Activated T-helper 2 cell treated with anti-CD3 and anti-CD28 coated beads, Interferon-gamma antibody, Interleukin-2, Interleukin-4, amounts not matched to agents 10 μg/mL and 5 μg/mL and 100 μg/mL, durations not matched to agents 14 hours and 24 hours and 36 hours (primary cell): ENCODE data around the gene ABCG4. TPM values are rescaled to one million over a fixed set of nuclear protein-coding genes. Genes with fewer than 3 reads are reported as not detected.
"Not testable (repeated sequence)": the region's sequence is repeated elsewhere in the genome, so short reads cannot be mapped to it uniquely, and the experiment has no call there.

Experiments used
- DNase-seq: peaks from one replicate; pipeline ENCODE4 v3.0.0; 2021; ENCODE audit warnings: low spot score
- H3K27ac Mint-ChIP-seq: one replicate; pipeline ENCODE4 v1.8.0; 2021; ENCODE audit warnings: mixed read lengths
- H3K27me3 Mint-ChIP-seq: one replicate; pipeline ENCODE4 v1.8.0; 2021; ENCODE audit warnings: low read depth, mixed read lengths
- H3K36me3 Mint-ChIP-seq: one replicate; pipeline ENCODE4 v1.8.0; 2021; ENCODE audit warnings: low read depth, mixed read lengths
- H3K4me1 Mint-ChIP-seq: one replicate; pipeline ENCODE4 v1.8.0; 2021; ENCODE audit warnings: low read depth, mixed read lengths
- H3K4me3 Mint-ChIP-seq: one replicate; pipeline ENCODE4 v1.8.0; 2021; ENCODE audit warnings: low read depth, mild to moderate bottlenecking, moderate library complexity, mixed read lengths
- H3K9me3 Mint-ChIP-seq: one replicate; pipeline ENCODE4 v1.8.0; 2021; ENCODE audit warnings: mixed read lengths
- intact Hi-C: fragments of 100-400 bp; cut with micrococcal nuclease; formaldehyde crosslinking; loops from one replicate; pipeline ENCODE4 v1.15.1; 2023
- total RNA-seq: library from RNA; stranded (reverse); gene quantifications from 2 replicates; pipeline ENCODE4 v1.2.3, GENCODE V29; 2022

ABCG4 gene
- total RNA-seq, 1 donor from 2014 or later, result 0.11 TPM

DNA sequence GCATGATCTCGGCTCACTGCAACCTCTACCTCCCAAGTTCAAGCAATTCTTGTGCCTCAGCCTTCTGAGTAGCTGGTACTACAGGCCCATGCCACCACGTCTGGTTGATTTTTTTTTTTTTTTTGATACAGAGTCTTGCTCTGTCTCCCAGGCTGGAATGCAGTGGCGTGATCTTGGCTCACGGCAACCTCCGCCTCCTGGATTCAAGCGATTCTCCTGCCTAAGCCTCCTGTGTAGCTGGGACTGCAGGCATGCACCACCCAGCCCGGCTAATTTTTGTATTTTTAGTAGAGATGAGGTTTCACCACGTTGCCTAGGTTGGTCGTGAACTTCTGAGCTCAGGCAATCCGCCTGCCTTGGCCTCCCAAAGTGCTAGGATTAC is 18.2 kb downstream of the ABCG4 start:
- H3K27ac Mint-ChIP-seq, H3K4me3 Mint-ChIP-seq, H3K9me3 Mint-ChIP-seq, H3K27me3 Mint-ChIP-seq, DNase-seq, H3K36me3 Mint-ChIP-seq: not testable (repeated sequence)
- H3K4me1 Mint-ChIP-seq, result peaks cover 13% of the 10 kb centered on the region
- intact Hi-C loops, result loop anchor here (5.0 kb wide), 1 partner anchor 65 kb away; the partner anchor contains the start of gene DPAGT1

DNA sequence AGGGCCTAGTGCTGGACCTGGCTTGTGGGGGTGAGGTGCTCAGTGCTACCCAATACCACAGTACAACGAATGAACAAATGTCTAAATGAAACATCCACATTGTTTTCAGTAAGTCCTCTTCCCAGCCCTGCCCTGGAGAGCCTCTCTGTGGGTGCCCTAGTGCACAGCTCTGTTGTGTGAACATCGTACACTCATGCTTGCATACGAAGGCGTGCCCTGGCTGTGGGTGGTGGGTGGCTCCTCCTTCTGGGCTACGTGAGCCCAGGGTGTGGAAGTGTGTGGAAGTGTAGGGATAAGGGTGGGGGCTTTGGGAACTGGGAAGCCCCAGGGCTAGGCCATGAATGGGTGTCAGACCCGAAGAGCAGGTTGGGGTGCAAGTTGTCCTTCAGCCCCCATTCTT is 19.1 kb downstream of the ABCG4 start:
- no peak for DNase-seq
- peaks cover 16% of the 10 kb centered on the region for H3K4me1 Mint-ChIP-seq

DNA sequence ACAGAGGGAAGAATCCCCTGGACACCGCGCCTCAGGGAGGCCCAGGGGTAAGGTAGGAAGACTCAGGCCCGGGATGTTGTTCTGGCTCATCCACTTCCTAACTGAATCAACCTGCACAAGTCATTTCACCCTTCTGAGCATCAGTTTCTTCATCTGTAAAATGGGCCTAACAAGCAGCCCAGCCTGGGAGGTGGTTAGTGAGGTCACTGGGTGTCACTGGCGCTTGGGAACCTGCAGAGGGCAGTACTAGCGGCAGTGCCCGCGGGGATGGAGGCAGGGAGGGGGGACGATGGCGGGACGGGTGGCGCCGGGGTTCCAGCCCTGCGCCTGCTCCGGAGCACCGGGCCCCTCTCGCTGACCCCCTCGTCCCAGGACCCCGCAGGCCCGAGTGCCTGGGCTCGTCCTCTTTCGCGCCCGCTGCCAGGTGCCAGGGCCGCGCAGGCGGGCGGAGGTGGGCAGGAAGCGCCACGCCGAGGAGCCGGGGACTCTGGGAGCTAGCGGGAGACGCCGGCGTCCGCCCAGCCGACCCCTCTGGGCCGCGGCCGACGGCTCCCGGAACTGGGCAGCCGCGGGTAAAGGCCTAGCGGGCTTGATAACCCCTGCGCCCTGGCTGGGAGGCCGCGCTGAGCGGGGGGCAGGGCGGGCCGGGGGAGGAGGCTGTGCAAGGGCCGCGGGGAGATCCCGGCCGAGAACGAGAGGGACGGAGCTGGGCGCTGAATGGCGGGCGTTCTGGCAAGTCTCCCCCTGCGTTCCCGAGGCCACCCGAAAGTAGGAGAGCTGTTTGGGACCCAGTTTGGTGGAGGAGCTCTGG is 19.8 kb downstream of the ABCG4 start, which contains the start of gene NLRX1:
Gene NLRX1, plus strand, starts transcription at position 255 of the 811 bp plus-strand sequence. CDS start 2,679 bp downstream, outside the sequence.
- peak within 1 kb of the TSS; percentile 89 for H3K27ac Mint-ChIP-seq
- no peaks in the 10 kb centered on the region for H3K27me3 Mint-ChIP-seq
- peaks cover 16% of the 10 kb centered on the region for H3K4me1 Mint-ChIP-seq
- peak; percentile 81 for DNase-seq
- H3K36me3 Mint-ChIP-seq, result no peaks in the 10 kb centered on the region
- H3K4me3 Mint-ChIP-seq, result peak within 1 kb of the TSS; percentile 88
- intact Hi-C loops, result loop anchor here (1.0 to 5.0 kb wide), 2 partner anchors 66 to 101 kb away; partner anchors contain the start of genes DPAGT1 and VPS11
- no peaks in the 10 kb centered on the region for H3K9me3 Mint-ChIP-seq

More for the DNA sequence above, 19.1 kb downstream of the ABCG4 start:
- peak overlapping the region; percentile 72 for H3K4me3 Mint-ChIP-seq
- H3K9me3 Mint-ChIP-seq, result no peaks in the 10 kb centered on the region
- intact Hi-C loops, result loop anchor here (1.0 to 5.0 kb wide), 2 partner anchors 66 to 101 kb away; partner anchors contain the start of genes DPAGT1 and VPS11
- H3K36me3 Mint-ChIP-seq, result no peaks in the 10 kb centered on the region
- no peaks in the 10 kb centered on the region for H3K27me3 Mint-ChIP-seq
- H3K27ac Mint-ChIP-seq, result peak overlapping the region; percentile 77

DNA sequence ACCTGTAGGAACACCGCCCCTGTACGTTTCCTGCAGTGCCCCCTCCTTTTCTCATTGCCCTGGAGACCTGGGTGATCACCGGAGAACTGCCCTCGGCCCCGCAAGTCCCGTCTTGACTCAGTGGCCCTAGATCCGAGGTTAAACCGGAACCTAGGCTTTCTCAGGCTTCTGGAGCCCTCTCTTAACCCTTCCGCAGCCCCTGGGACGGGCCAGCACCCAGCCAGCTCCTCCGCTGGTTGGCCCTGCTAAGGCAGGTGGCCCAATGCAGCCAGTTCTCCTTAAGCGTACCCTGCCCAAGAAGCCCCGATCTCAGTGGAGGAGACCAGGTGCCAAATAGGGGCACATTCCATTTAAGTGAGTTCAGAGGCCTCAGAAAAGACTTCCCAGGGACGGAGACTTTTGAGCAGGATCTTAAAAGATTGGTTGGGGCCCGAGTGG is 20.4 kb downstream of the ABCG4 start:
- Mint-ChIP-seq H3K27me3 (no peaks in the 10 kb centered on the region), H3K27ac (peak overlapping the region; percentile 89), H3K4me1 (peaks cover 16% of the 10 kb centered on the region), H3K36me3 (no peaks in the 10 kb centered on the region), H3K4me3 (peak overlapping the region; percentile 88), H3K9me3 (no peaks in the 10 kb centered on the region)
- peak; percentile 26 for DNase-seq
- intact Hi-C loops, result loop anchor here (5.0 kb wide), 1 partner anchor 67 kb away; the partner anchor contains the start of gene DPAGT1

- Mint-ChIP-seq H3K9me3 (no peaks in the 10 kb centered on the region), H3K27ac (no peak overlapping the region), H3K4me1 (peaks cover 22% of the 10 kb centered on the region), H3K4me3 (no peak overlapping the region), H3K36me3 (peaks cover 15% of the 10 kb centered on the region), H3K27me3 (no peaks in the 10 kb centered on the region)
- intact Hi-C loops, result no loop called here
- no peak for DNase-seq
These were observed 23.7 kb downstream of the ABCG4 start for GRCh38 chr11:119172513-119172912.

DNA sequence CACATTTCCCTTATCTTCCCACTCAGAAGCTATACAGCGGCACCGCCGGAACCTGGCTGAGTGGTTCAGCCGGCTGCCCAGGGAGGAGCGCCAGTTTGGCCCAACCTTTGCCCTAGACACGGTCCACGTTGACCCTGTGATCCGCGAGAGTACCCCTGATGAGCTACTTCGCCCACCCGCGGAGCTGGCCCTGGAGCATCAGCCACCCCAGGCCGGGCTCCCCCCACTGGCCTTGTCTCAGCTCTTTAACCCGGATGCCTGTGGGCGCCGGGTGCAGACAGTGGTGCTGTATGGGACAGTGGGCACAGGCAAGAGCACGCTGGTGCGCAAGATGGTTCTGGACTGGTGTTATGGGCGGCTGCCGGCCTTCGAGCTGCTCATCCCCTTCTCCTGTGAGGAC is 24.6 kb downstream of the ABCG4 start:
- no peak overlapping the region for H3K4me3 Mint-ChIP-seq
- no peak overlapping the region for H3K27ac Mint-ChIP-seq
- no peaks in the 10 kb centered on the region for H3K9me3 Mint-ChIP-seq
- DNase-seq, result no peak
- peaks cover 22% of the 10 kb centered on the region for H3K4me1 Mint-ChIP-seq
- H3K36me3 Mint-ChIP-seq, result peaks cover 15% of the 10 kb centered on the region
- intact Hi-C loops, result no loop called here
- no peaks in the 10 kb centered on the region for H3K27me3 Mint-ChIP-seq

DNA sequence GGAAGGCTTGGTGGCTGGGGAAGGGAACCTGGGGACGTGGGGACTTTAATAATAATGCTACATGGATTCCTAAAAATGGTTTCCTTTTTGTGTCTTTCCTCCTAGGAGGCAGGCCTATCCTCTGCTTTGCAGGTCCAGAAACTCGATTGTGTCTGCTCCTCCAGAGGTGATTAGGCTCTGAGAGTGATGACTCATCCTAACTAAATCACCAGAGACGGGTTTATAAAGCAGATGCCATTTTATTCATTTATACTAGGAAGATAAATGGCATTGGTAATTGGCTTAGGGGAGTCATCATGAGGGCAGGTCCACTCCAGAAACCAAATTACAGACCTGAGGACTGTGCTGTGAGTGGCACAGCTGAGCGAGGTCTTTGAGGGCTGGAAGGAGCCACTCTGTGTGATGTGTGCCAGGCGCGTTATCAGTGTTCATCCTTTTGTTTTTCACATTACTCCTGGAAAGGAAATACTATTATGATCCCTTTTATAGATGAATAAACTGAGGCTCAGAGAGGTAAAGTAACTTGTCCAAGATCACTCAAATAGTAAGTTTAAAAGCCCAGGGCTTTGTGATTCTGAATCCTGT is 26.7 kb downstream of the ABCG4 start:
- H3K36me3 Mint-ChIP-seq, result peaks cover 27% of the 10 kb centered on the region
- H3K4me3 Mint-ChIP-seq, result no peak overlapping the region
- no peak overlapping the region for H3K27ac Mint-ChIP-seq
- H3K4me1 Mint-ChIP-seq, result peaks cover 17% of the 10 kb centered on the region
- H3K27me3 Mint-ChIP-seq, result no peaks in the 10 kb centered on the region
- no peaks in the 10 kb centered on the region for H3K9me3 Mint-ChIP-seq
- intact Hi-C loops, result no loop called here
- DNase-seq, result no peak

GRCh38 chr11:119178166-119178680 is 29.4 kb downstream of the ABCG4 start:
- Mint-ChIP-seq H3K9me3 (no peaks in the 10 kb centered on the region), H3K4me3 (no peak overlapping the region), H3K27me3 (no peaks in the 10 kb centered on the region), H3K4me1 (peaks cover 11% of the 10 kb centered on the region), H3K27ac (peak overlapping the region; percentile 31), H3K36me3 (peaks cover 35% of the 10 kb centered on the region)
- DNase-seq, result no peak
- intact Hi-C loops, result no loop called here

GRCh38 chr11:119179342-119179741 is 30.5 kb downstream of the ABCG4 start:
- Mint-ChIP-seq H3K36me3 (peaks cover 42% of the 10 kb centered on the region), H3K4me1 (peaks cover 11% of the 10 kb centered on the region), H3K9me3 (no peaks in the 10 kb centered on the region), H3K27me3 (no peaks in the 10 kb centered on the region), H3K4me3 (no peak overlapping the region), H3K27ac (no peak overlapping the region)
- DNase-seq, result no peak
- intact Hi-C loops, result no loop called here

DNA sequence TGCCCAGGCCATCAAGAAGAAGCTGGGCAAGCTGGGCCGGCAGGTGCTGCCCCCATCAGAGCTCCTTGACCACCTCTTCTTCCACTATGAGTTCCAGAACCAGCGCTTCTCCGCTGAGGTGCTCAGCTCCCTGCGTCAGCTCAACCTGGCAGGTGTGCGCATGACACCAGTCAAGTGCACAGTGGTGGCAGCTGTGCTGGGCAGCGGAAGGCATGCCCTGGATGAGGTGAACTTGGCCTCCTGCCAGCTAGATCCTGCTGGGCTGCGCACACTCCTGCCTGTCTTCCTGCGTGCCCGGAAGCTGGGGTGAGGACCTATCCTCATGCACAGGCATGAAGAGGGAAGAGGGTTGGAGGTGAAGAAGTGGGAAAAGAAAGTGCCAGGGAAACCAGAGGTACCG is 31.1 kb downstream of the ABCG4 start:
- peaks cover 39% of the 10 kb centered on the region for H3K36me3 Mint-ChIP-seq
- intact Hi-C loops, result no loop called here
- H3K9me3 Mint-ChIP-seq, result no peaks in the 10 kb centered on the region
- H3K4me1 Mint-ChIP-seq, result peaks cover 11% of the 10 kb centered on the region
- no peak overlapping the region for H3K27ac Mint-ChIP-seq
- H3K27me3 Mint-ChIP-seq, result no peaks in the 10 kb centered on the region
- no peak for DNase-seq
- no peak overlapping the region for H3K4me3 Mint-ChIP-seq

DNA sequence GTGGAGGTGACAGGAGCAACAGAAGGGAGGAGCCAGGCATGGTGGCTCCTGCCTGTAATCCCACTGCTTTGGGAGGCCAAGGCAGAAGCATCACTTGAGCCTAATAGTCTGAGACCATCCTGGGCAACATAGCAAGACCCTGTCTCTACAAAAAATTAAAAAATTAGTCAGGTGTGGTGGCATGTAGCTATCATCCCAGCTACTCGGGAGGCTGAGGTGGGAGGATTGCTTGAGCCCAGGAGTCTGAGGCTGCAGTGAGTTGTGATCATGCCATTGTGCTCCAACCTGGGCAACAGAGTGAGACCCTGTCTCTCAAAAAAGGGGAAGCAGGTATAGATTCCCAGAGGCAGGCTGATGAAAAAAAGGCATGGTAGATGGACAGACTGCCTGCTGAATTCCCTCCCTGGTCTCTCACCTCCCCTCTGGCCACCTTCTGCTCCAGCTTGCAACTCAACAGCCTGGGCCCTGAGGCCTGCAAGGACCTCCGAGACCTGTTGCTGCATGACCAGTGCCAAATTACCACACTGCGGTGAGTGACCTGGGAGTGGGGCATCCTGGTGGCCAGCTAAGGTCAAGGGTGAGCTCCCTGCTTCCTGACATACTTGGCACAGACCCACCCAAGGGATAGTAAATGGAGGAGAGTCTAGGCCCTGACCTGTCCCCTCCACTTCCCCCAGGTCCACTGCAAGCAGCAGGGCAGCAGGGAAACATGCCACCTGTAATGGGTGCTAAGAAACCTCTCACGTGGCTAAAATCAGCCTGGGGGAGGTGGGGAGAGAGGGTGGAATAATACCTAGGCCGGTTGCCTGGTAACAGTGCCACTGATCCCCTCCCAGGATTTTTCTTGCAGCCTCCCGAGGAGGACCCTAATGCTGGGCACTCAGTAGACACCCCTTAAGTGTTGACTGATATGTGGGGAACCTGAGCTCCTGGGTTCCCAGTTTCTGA is 32.2 kb downstream of the ABCG4 start:
- Mint-ChIP-seq H3K9me3 (no peaks in the 10 kb centered on the region), H3K4me1 (peaks cover 5% of the 10 kb centered on the region), H3K27ac (no peak overlapping the region), H3K4me3 (no peak overlapping the region), H3K27me3 (no peaks in the 10 kb centered on the region), H3K36me3 (peaks cover 31% of the 10 kb centered on the region)
- no peak for DNase-seq
- intact Hi-C loops, result no loop called here
